Measurements from ENCODE around the gene MYO7B. TPM values are rescaled to one million over a fixed set of nuclear protein-coding genes. Genes with fewer than 3 reads are reported as not detected.

The MYO7B gene
- total RNA-seq, 1 experiment from 2014 or later: 28.0 TPM

DNA sequence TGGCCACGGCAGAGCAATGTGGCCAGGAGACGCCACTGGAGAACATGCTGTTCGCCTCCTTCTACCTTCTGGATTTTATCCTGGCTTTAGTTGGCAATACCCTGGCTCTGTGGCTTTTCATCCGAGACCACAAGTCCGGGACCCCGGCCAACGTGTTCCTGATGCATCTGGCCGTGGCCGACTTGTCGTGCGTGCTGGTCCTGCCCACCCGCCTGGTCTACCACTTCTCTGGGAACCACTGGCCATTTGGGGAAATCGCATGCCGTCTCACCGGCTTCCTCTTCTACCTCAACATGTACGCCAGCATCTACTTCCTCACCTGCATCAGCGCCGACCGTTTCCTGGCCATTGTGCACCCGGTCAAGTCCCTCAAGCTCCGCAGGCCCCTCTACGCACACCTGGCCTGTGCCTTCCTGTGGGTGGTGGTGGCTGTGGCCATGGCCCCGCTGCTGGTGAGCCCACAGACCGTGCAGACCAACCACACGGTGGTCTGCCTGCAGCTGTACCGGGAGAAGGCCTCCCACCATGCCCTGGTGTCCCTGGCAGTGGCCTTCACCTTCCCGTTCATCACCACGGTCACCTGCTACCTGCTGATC is 115.4 kb downstream of the MYO7B start:
- ChIA-PET CTCF (interaction anchor here (2.3 kb wide), 1 partner anchor 60 kb away, joined by 17 read pairs; no protein-coding TSS in a partner anchor), POLR2A (ENCODE audit: unreplicated experiment) (interaction anchor here (0.6 kb wide), 1 partner anchor 151 kb away, joined by 7 read pairs; no protein-coding TSS in a partner anchor)
- H3K4me3 ChIP-seq (ENCODE audit: low read length): no peak overlapping the region
- H4K20me1 ChIP-seq (ENCODE audit: low read length): no peaks in the 10 kb centered on the region
- no peak overlapping the region for H3K4me2 ChIP-seq (ENCODE audit: low read length)
- no peak overlapping the region for H3K9ac ChIP-seq (ENCODE audit: low read length)
- no peaks in the 10 kb centered on the region for H3K9me2 ChIP-seq (replicated peaks; ENCODE audit: low read length)
- intact Hi-C loops (cut with micrococcal nuclease): no loop called here
- H3F3A ChIP-seq (ENCODE audit: low read length, unreplicated experiment): no peaks in the 10 kb centered on the region
- ATAC-seq (no peak), DNase-seq (no peak)
- TF ChIP-seq EZH2phosphoT487 (IDR thresholded peaks at IDR 0.05; ENCODE audit: borderline replicate concordance, low read length) (no peak), EZH2 (IDR thresholded peaks at IDR 0.05; ENCODE audit: low read length, unreplicated experiment) (no peak)
- TF ChIP-seq, protein P1, sequence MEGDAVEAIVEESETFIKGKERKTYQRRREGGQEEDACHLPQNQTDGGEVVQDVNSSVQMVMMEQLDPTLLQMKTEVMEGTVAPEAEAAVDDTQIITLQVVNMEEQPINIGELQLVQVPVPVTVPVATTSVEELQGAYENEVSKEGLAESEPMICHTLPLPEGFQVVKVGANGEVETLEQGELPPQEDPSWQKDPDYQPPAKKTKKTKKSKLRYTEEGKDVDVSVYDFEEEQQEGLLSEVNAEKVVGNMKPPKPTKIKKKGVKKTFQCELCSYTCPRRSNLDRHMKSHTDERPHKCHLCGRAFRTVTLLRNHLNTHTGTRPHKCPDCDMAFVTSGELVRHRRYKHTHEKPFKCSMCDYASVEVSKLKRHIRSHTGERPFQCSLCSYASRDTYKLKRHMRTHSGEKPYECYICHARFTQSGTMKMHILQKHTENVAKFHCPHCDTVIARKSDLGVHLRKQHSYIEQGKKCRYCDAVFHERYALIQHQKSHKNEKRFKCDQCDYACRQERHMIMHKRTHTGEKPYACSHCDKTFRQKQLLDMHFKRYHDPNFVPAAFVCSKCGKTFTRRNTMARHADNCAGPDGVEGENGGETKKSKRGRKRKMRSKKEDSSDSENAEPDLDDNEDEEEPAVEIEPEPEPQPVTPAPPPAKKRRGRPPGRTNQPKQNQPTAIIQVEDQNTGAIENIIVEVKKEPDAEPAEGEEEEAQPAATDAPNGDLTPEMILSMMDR (conservative IDR thresholded peaks at IDR 0.05; ENCODE audit: low read depth, low read length): no peak
- H3K36me3 ChIP-seq (ENCODE audit: low read depth, low read length): no peaks in the 10 kb centered on the region
- H3K79me2 ChIP-seq (ENCODE audit: low read length): no peaks in the 10 kb centered on the region
- no TSS peak for BruUV-seq (replicated peaks)
- no peaks in the 10 kb centered on the region for H3K9me3 ChIP-seq (ENCODE audit: low read length)
- H3K4me1 ChIP-seq (ENCODE audit: insufficient read depth, low read length): peaks cover 30% of the 10 kb centered on the region
- H3K27me3 ChIP-seq (ENCODE audit: low read length): no peaks in the 10 kb centered on the region
- H3K27ac ChIP-seq (ENCODE audit: low read length): no peak overlapping the region
- H2AFZ ChIP-seq (ENCODE audit: low read length): no peak overlapping the region

DNA sequence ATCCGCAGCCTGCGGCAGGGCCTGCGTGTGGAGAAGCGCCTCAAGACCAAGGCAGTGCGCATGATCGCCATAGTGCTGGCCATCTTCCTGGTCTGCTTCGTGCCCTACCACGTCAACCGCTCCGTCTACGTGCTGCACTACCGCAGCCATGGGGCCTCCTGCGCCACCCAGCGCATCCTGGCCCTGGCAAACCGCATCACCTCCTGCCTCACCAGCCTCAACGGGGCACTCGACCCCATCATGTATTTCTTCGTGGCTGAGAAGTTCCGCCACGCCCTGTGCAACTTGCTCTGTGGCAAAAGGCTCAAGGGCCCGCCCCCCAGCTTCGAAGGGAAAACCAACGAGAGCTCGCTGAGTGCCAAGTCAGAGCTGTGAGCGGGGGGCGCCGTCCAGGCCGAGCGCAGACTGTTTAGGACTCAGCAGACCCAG is 115.9 kb downstream of the MYO7B start:
- ChIA-PET POLR2A (ENCODE audit: unreplicated experiment) (no interaction called here), CTCF (no interaction called here)

More for the DNA sequence above, 115.9 kb downstream of the MYO7B start:
- H3K9ac ChIP-seq (ENCODE audit: low read length): no peak overlapping the region
- H3K4me1 ChIP-seq (ENCODE audit: insufficient read depth, low read length): peaks cover 30% of the 10 kb centered on the region
- no peaks in the 10 kb centered on the region for H3K36me3 ChIP-seq (ENCODE audit: low read depth, low read length)
- TF ChIP-seq, protein P1 (conservative IDR thresholded peaks at IDR 0.05; ENCODE audit: low read depth, low read length): no peak
- TF ChIP-seq EZH2phosphoT487 (IDR thresholded peaks at IDR 0.05; ENCODE audit: borderline replicate concordance, low read length): no peak
- TF ChIP-seq EZH2 (IDR thresholded peaks at IDR 0.05; ENCODE audit: low read length, unreplicated experiment): no peak
- intact Hi-C loops (cut with micrococcal nuclease): no loop called here
- ATAC-seq: no peak
- H3F3A ChIP-seq (ENCODE audit: low read length, unreplicated experiment): no peaks in the 10 kb centered on the region
- H3K4me3 ChIP-seq (ENCODE audit: low read length): no peak overlapping the region
- no peaks in the 10 kb centered on the region for H4K20me1 ChIP-seq (ENCODE audit: low read length)
- H3K27me3 ChIP-seq (ENCODE audit: low read length): no peaks in the 10 kb centered on the region
- no peak for DNase-seq
- no peak overlapping the region for H2AFZ ChIP-seq (ENCODE audit: low read length)
- BruUV-seq (replicated peaks): no TSS peak
- H3K9me2 ChIP-seq (replicated peaks; ENCODE audit: low read length): no peaks in the 10 kb centered on the region
- no peaks in the 10 kb centered on the region for H3K9me3 ChIP-seq (ENCODE audit: low read length)
- H3K79me2 ChIP-seq (ENCODE audit: low read length): no peaks in the 10 kb centered on the region
- H3K27ac ChIP-seq (ENCODE audit: low read length): no peak overlapping the region
- no peak overlapping the region for H3K4me2 ChIP-seq (ENCODE audit: low read length)
